GM19467 (cell line): ENCODE results near the gene NR5A2.
"Not testable (repeated sequence)": the region's sequence is repeated elsewhere in the genome, so short reads cannot be mapped to it uniquely, and the experiment has no call there.

Experiments
- ATAC-seq: cut with Tn5 transposase; IDR thresholded peaks from one replicate; pipeline ENCODE4 v1.9.1; 2021; ENCODE audit warnings: mild to moderate bottlenecking, moderate library complexity; ENCODE audit not compliant: unreplicated experiment

The NR5A2 gene

DNA sequence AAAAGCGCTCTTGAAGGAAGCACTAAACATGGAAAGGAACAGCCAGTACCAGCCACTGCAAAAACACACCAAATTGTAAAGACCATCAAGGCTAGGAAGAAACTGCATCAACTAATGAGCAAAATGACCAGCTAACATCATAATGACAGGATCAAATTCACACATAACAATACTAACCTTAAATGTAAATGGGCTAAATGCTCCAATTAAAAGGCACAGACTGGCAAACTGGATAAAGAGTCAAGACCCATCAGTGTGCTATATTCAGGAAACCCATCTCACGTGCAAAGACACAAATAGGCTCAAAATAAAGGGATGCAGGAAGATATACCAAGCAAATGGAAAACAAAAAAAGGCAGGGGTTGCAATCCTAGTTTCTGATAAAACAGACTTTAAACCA, 159.8 kb downstream of the NR5A2 start:
- not testable (repeated sequence) for ATAC-seq

GRCh38 chr1:200191993-200192392, 164.5 kb downstream of the NR5A2 start:
- no peak for ATAC-seq

GRCh38 chr1:200194477-200194876, 167.0 kb downstream of the NR5A2 start:
- no peak for ATAC-seq

GRCh38 chr1:200198236-200198635, 170.7 kb downstream of the NR5A2 start:
- ATAC-seq, result no peak

GRCh38 chr1:200205216-200205995, 177.9 kb downstream of the NR5A2 start:
- ATAC-seq, result no peak

DNA sequence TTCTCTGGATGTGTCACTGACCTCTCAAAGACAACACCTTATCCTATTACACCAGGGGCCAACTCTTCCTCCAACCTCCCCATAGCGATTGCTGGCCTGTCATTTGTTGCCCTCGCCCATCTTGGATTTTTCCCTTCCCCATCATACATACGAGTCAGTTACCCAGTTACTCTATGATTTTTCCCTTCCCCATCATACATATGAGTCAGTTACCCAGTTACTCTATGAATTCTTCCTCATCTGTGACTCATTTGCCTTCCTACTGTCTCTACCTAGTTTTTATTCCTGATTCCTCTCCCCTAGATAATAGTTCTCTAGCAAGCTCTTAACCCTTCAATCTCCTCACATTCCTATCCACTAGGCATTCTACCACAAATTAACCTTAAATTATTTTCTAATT, 178.8 kb downstream of the NR5A2 start:
- ATAC-seq, result no peak

GRCh38 chr1:200206761-200207160, 179.3 kb downstream of the NR5A2 start:
- no peak for ATAC-seq

DNA sequence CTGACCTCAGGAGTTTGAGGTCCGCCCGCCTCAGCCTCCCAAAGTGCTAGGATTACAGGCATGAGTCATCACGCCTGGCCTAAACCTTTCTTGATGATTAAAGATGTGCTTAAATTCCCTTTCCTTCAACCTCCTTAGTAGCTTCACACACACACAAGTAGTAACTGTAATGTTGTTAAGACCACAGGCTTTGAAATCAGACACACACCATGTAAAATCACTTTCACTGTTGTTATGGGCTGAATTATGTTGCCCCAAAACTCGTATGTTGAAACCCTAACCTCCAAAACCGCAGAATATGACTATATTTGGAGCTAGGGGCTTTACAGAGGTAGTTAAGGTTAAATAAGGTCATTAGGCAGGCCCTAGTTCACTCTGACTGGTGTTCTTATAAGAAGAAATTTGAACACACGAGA, 180.2 kb downstream of the NR5A2 start:
- ATAC-seq, result no peak

GRCh38 chr1:200211157-200211556, 183.6 kb downstream of the NR5A2 start:
- no peak for ATAC-seq

DNA sequence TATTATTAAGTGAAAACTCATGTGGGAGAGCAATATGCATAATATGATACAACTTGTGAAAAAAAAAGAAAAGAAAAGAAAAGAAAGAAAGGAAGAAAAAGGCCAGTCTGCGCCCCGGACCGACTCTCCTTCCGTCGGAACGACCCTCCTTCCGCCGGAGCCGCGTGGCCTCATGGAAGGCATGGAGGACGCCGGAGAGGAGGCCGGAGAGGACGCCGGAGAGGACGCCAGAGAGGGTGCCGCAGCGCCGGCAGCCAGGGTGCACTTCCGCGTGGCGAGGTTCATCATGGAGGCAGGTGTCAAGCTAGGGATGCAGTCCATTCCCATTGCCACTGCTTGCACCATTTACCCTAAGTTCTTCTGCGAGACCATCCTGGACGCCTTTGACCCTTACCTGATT, 185.9 kb downstream of the NR5A2 start:
- ATAC-seq, result no peak

- no peak for ATAC-seq
Observed at GRCh38 chr1:200213921-200214320, 186.4 kb downstream of the NR5A2 start.

DNA sequence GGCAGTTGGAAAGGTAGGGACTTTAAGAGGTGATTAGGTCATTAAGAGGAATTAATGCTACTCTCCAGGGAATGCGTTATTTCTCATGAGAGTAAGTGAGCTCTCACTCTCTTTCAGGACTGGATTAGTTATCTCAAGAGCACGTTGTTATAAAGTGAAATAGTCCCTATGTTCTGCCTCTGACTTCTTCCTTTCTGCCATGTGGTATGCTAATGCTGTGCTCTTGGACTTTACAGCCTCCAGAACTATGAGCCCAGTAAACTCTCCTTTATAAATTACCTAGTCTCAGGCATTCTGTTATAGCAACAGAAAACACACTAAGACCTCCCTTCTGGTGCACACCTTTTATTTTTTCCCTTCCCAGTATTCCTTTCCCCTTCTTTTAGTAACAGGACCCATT, 187.8 kb downstream of the NR5A2 start:
- no peak for ATAC-seq

DNA sequence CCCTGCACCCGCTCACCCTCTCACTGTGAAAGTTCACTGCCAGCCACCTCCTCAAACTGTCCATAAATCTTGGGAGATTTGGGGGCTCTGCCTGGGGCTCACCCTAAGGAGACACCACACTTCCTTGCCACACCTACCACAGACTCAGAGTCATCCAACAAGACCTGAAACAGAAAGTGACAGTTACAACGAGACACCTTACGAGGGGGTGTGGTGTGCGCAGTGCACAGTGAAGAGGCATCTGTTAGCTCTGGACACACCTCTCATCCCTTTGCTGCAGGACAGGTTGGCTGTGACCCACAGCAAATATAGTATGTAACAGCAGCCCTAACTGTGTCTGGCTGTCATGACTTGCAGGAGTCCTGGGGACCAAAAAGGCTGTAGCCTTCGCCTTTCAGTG, 190.2 kb downstream of the NR5A2 start:
- ATAC-seq, result peak; percentile 66

DNA sequence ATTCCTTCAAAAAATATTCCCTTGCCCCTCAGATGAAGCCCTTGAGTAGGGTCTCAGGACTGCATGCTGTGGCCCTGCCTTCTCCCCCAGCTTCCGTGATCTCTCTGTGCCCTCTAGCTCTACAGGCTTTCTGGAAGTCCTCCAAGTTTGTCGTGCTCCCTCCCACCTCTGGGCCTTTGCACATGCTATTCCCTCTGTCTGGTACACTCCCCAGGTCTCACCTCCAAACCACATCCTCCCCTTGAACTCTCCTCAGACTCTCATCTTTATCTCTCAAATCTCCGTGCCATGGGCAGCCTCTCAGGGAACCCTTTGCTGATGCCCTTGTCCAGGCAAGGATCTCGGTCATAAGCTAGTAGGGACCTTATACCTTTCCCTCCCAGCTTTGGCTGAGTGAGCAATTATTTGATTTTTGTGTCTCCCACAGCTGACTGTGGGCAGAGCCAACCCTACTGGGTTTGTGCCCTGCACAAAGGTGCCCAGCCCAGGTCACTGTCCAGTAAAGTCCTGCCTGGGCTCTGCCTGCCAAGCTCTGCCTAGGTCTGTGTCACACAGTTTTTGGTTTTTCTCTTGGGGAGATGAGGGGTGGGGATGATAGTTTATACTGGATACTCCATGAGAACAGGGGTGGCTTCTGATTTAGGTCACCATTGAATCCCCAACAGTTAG, 194.2 kb downstream of the NR5A2 start:
- ATAC-seq, result no peak

DNA sequence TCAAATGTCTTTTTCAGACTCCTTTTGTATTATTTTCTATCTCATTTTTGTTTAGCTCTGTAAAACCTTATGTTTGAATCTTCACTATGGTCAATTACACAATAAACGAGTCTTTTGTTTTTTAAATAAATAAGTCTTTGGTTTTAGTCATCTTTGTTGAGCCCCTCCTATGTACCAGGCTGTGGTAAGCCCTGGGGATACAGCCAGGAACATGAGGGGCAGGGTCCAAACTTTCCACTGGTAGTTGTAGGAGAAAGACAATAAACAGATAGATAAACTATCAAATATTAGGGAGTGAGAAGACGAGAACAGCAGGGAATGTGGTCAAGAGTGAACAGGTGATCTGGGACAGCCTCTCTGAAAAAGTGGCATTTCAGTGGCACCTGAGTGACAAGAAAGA, 195.7 kb downstream of the NR5A2 start:
- ATAC-seq, result no peak

- no peak for ATAC-seq
Observed at GRCh38 chr1:200223613-200224012, 196.1 kb downstream of the NR5A2 start.

- ATAC-seq, result no peak
Observed at GRCh38 chr1:200224315-200224714, 196.8 kb downstream of the NR5A2 start.

DNA sequence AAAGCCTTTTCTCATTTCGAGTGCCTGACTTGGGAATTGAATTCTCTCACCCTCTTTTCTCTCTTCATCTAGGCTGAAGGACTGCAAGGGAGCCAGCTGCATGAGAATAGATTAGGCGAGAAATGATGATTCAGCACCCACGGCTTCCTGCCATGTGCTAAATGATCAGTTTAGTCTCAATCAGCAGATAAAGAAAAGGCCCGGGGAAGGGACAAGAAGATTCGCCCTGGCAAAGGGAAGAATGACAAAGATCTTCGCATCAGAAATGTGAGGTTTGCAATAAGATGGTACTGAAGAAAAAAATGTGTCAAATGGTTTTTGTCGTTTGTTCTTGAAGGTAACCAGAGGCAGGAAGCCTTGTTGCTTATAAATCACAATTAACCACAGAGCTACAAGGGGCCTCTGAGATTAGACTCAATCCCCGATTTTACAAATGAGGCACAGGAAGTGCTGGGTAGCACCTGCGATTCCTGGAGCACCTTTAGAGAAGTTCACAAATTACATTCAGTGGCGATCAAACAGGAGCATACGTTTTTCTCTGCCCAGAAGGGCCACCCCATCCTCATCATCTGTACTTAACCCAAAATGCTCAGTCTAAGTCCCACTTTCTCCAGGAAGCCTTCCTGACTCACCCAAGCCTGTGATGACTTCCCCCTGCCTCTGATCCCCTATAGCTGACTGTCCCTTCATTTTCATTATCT, 198.9 kb downstream of the NR5A2 start:
- no peak for ATAC-seq

DNA sequence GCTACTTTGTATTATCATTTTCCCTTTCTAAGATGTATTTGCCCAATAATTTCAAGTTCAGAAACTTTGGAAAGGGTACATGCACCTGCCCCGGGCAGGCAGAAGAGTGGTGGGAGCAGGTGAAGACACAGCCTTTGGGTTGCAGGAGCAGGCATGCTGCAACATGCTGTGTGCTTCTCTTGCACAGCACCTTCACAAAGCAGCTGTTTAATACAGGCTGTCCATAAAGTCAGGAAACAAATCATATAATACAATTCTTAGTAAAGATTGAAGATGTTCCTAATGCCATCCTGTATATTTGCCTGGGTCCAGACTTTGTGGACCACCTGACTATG, 199.4 kb downstream of the NR5A2 start:
- no peak for ATAC-seq
